Measurements from ENCODE around the gene C17orf75. TPM values are rescaled to one million over a fixed set of nuclear protein-coding genes. Genes with fewer than 3 reads are reported as not detected.
"Not testable (repeated sequence)": the region's sequence is repeated elsewhere in the genome, so short reads cannot be mapped to it uniquely, and the experiment has no call there.

The C17orf75 gene
- total and polyA plus RNA-seq, 9 donors, result 13.4 to 23.8 (median 22.6) TPM

GRCh38 chr17:32355649-32356377 lies 13.8 kb upstream of the C17orf75 start:
- no peak overlapping the region for H3K27ac ChIP-seq
- intact Hi-C loops (cut with DNase I), result no loop called here
- H3K9me3 ChIP-seq, result no peaks in the 10 kb centered on the region
- H3K27me3 ChIP-seq, result no peaks in the 10 kb centered on the region
- H3K4me1 ChIP-seq (ENCODE audit: insufficient read depth), result peaks cover 19% of the 10 kb centered on the region
- TF ChIP-seq CTCF (IDR thresholded peaks at IDR 0.05), result no peak
- TF ChIP-seq POLR2A (IDR thresholded peaks at IDR 0.05), result no peak
- no peak for TF ChIP-seq EP300 (IDR thresholded peaks at IDR 0.05)
- H3K36me3 ChIP-seq, result no peaks in the 10 kb centered on the region
- WGBS, 3 donors, result 30 to 44% (median 35%) methylated on average over 6 of the region's 6 CpGs
- H3K4me3 ChIP-seq, result no peak overlapping the region
- no peak for DNase-seq

- H3K36me3 ChIP-seq; H3K27ac ChIP-seq; H3K9me3 ChIP-seq; DNase-seq; H3K27me3 ChIP-seq; intact Hi-C loops (cut with DNase I): not testable (repeated sequence)
- H3K4me3 ChIP-seq, result peak overlapping the region; percentile 94
- H3K4me1 ChIP-seq (ENCODE audit: insufficient read depth), result peaks cover 19% of the 10 kb centered on the region
- WGBS, 3 donors, result 75 to 82% (median 81%) methylated on average over 9 of the region's 9 CpGs
Measured at GRCh38 chr17:32352734-32353133, 10.8 kb upstream of the C17orf75 start.

DNA sequence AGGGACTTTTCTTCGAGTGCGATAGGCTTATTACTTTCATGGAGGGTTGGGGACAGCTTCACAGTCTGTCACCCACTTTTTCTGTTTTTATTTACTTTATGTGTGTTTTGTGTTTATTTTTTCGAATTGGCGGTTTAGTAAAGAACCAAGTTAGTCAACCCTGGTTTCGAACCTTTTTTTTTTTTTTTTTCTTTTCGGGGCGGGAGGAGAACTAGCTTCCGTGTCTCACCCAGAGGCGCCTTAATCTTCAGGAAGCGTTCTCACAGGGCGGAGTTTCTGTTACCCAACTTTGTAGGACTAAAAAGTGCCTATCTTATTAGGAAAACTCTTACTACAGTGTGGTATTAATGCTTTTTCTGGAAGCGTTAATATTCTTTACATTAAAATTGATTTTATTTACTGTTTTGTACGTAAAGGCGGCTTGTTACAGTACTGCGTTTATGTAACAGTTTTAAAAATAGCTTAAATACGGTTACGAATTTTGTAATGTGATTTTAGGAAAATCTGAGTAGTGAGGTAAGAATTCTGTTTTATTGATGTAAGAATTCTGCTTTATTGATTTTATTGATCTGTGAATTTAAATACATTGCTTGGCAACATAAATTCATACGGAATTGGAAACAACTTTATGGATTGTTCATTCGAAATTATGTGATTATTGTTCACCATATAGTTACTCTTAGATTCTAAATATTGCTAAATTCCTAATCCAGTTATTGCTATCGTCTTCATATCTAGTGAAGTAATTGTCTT lies 8.9 kb upstream of the C17orf75 start:
- H3K36me3 ChIP-seq, result no peaks in the 10 kb centered on the region
- no peaks in the 10 kb centered on the region for H3K27me3 ChIP-seq
- peak overlapping the region; percentile 67 to 91 for H3K27ac ChIP-seq
- peaks cover 17% of the 10 kb centered on the region for H3K4me1 ChIP-seq (ENCODE audit: insufficient read depth)
- H3K9me3 ChIP-seq, result no peaks in the 10 kb centered on the region
- WGBS, 3 donors, result 0 to 1% (median 1%) methylated on average over 20 of the region's 20 CpGs
- DNase-seq, result peak in 1 of 5 donors; percentile 43
- no peak for TF ChIP-seq CTCF (IDR thresholded peaks at IDR 0.05)
- TF ChIP-seq EP300 (IDR thresholded peaks at IDR 0.05), result no peak
- TF ChIP-seq POLR2A (IDR thresholded peaks at IDR 0.05), result no peak
- H3K4me3 ChIP-seq, result peak overlapping the region; percentile 94
- intact Hi-C loops (cut with DNase I), result no loop called here

- H3K9me3 ChIP-seq, result no peaks in the 10 kb centered on the region
- H3K27me3 ChIP-seq, result no peaks in the 10 kb centered on the region
- no peaks in the 10 kb centered on the region for H3K36me3 ChIP-seq
- peaks cover 15% of the 10 kb centered on the region for H3K4me1 ChIP-seq (ENCODE audit: insufficient read depth)
- peak within 1 kb of the TSS; percentile 67 to 91 for H3K27ac ChIP-seq
- peak; percentile 95 to 96 (median 95) for DNase-seq
- H3K4me3 ChIP-seq, result peak within 1 kb of the TSS; percentile 94
- intact Hi-C loops (cut with DNase I), result no loop called here
- 0 to 1% (median 1%) methylated on average over 47 of the region's 47 CpGs for WGBS, 3 donors
- no peak for TF ChIP-seq EP300 (IDR thresholded peaks at IDR 0.05)
- peak; percentile 84 for TF ChIP-seq POLR2A (IDR thresholded peaks at IDR 0.05)
Measured at GRCh38 chr17:32349854-32350665, 8.1 kb upstream of the C17orf75 start, which contains the start of gene ZNF207. Gene ZNF207 (plus strand): TSS chr17:32350157. CDS start chr17:32350286, 129 bp downstream.

- peak overlapping the region in 1 of 2 donors; percentile 67 for H3K27ac ChIP-seq
- H3K27me3 ChIP-seq, result no peaks in the 10 kb centered on the region
- H3K36me3 ChIP-seq, result no peaks in the 10 kb centered on the region
- no peak for DNase-seq
- no peaks in the 10 kb centered on the region for H3K9me3 ChIP-seq
- peak overlapping the region; percentile 94 for H3K4me3 ChIP-seq
- TF ChIP-seq CTCF (IDR thresholded peaks at IDR 0.05) (no peak), EP300 (IDR thresholded peaks at IDR 0.05) (peak; percentile 20)
- WGBS, 3 donors, result 6 to 21% (median 12%) methylated on average over 15 of the region's 15 CpGs
- peaks cover 10% of the 10 kb centered on the region for H3K4me1 ChIP-seq (ENCODE audit: insufficient read depth)
- intact Hi-C loops (cut with DNase I), result no loop called here
Measured at GRCh38 chr17:32349503-32349853, 7.5 kb upstream of the C17orf75 start.
